ENCODE results near the gene IKBKG.

DNA sequence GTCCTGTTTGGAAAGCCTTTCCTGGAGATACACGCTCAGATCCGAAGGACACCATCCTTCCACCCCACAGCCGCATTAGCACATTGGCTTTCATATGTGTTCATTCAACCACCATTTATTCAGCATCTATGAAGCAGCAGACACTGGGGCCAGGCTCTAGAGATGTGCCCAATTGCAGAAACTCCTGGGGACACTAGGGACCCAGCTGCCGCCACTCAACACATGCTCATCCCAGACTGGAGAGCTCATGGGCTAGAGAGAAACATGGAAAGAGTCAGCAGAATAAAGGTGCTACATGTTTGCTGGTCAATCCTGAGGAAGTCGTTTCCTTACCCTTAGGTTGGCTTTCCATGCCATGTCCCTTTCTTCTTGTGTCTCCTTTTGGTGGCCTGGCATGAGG lies 45.1 kb downstream of the IKBKG start:
- TF ChIP-seq ZNF274 (IDR thresholded peaks at IDR 0.05; ENCODE audit: low read depth, low read length) (no peak), YY1 (IDR thresholded peaks at IDR 0.05; ENCODE audit: insufficient read depth, insufficient read length) (no peak)
